C1 segment of cervical spinal cord (tissue), 14 donors: ENCODE results near the gene TBC1D10B.

Experiments used
- DNase-seq, 14 donors: peaks; one replicate each; lab custom pipeline; 2025; lab: John Stamatoyannopoulos, UW

Gene TBC1D10B

GRCh38 chr16:30374538-30374937 lies 4.2 kb upstream of the TBC1D10B start, which contains the start of gene MYL11:
Gene MYL11, plus strand, starts transcription at chr16:30374802. Its CDS starts 56 bp downstream, at chr16:30374858.
- no peak for DNase-seq

GRCh38 chr16:30372725-30373124 lies 2.4 kb upstream of the TBC1D10B start:
- DNase-seq: no peak

GRCh38 chr16:30372038-30372712 lies 1.9 kb upstream of the TBC1D10B start:
- DNase-seq: peak in 1 of 14 donors; percentile 49

- DNase-seq: peak in 1 of 14 donors; percentile 44
These were observed 1.0 kb upstream of the TBC1D10B start for GRCh38 chr16:30371248-30371816.

- DNase-seq: peak in 1 of 14 donors; percentile 63
These were observed 297 bp downstream of the TBC1D10B start for GRCh38 chr16:30369938-30370455.

- peak in 3 of 14 donors; percentile 29 to 42 (median 32) for DNase-seq
These were observed 980 bp downstream of the TBC1D10B start for GRCh38 chr16:30369091-30369937.

- DNase-seq: no peak
These were observed 1.6 kb downstream of the TBC1D10B start for GRCh38 chr16:30368792-30369090.

GRCh38 chr16:30368122-30368791 lies 2.0 kb downstream of the TBC1D10B start:
- DNase-seq: peak in 2 of 14 donors; percentile 32 to 35

GRCh38 chr16:30367349-30368009 lies 2.8 kb downstream of the TBC1D10B start:
- no peak for DNase-seq

GRCh38 chr16:30366511-30366910 lies 3.8 kb downstream of the TBC1D10B start:
- no peak for DNase-seq

- no peak for DNase-seq
These were observed 5.1 kb downstream of the TBC1D10B start for GRCh38 chr16:30365200-30365599.

GRCh38 chr16:30361180-30361579 lies 9.1 kb downstream of the TBC1D10B start:
- DNase-seq: no peak

- DNase-seq: no peak
These were observed 10.5 kb downstream of the TBC1D10B start for GRCh38 chr16:30359871-30360170.

- DNase-seq: no peak
These were observed 11.1 kb downstream of the TBC1D10B start for GRCh38 chr16:30358990-30359870.

GRCh38 chr16:30358577-30358936 lies 11.7 kb downstream of the TBC1D10B start:
- DNase-seq: no peak

- DNase-seq: no peak
These were observed 12.3 kb downstream of the TBC1D10B start for GRCh38 chr16:30357715-30358576.

- no peak for DNase-seq
These were observed 13.1 kb downstream of the TBC1D10B start for GRCh38 chr16:30357085-30357714.

- DNase-seq: peak in 9 of 14 donors; percentile 21 to 65 (median 52)
These were observed 13.8 kb downstream of the TBC1D10B start for GRCh38 chr16:30356401-30357084.
